Hepatocyte (in vitro differentiated cells): ENCODE measurements around the gene DAAM1. TPM values are rescaled to one million over a fixed set of nuclear protein-coding genes. Genes with fewer than 3 reads are reported as not detected.

Experiments
- DNase-seq: peaks from one replicate; pipeline ENCODE4 v3.0.0-alpha.2; 2016; ENCODE audit warnings: low spot score
- H2AFZ ChIP-seq: fragments of 200-600 bp; sonication (generic); 2 replicates; pipeline ENCODE4 v1.6.0; 2016; ENCODE audit warnings: antibody characterized with exemption, mild to moderate bottlenecking
- H3K27ac ChIP-seq: fragments of 200-600 bp; sonication (generic); 2 replicates; pipeline ENCODE4 v1.5.1; 2016; ENCODE audit warnings: mild to moderate bottlenecking
- H3K27me3 ChIP-seq: fragments of 200-600 bp; sonication (generic); 2 replicates; pipeline ENCODE4 v1.6.1; 2016
- H3K36me3 ChIP-seq: fragments of 200-600 bp; sonication (generic); replicated peaks from 2 replicates; pipeline ENCODE4 v1.5.1; 2016; ENCODE audit warnings: low read depth; ENCODE audit not compliant: insufficient read depth
- H3K4me1 ChIP-seq: fragments of 200-600 bp; sonication (generic); 2 replicates; pipeline ENCODE4 v1.5.1; 2016; ENCODE audit warnings: mild to moderate bottlenecking, moderate library complexity; ENCODE audit not compliant: insufficient read depth
- H3K4me2 ChIP-seq: fragments of 200-600 bp; sonication (generic); 2 replicates; pipeline ENCODE4 v1.6.0; 2016
- H3K4me3 ChIP-seq: fragments of 200-600 bp; sonication (generic); 2 replicates; pipeline ENCODE4 v1.5.1; 2016; ENCODE audit warnings: mild to moderate bottlenecking
- H3K79me2 ChIP-seq: fragments of 200-600 bp; sonication (generic); 2 replicates; pipeline ENCODE4 v1.6.0; 2017; ENCODE audit warnings: mild to moderate bottlenecking
- H3K9me2 ChIP-seq: fragments of 200-600 bp; sonication (generic); replicated peaks from 2 replicates; pipeline ENCODE4 v1.6.0; 2017; ENCODE audit warnings: mild to moderate bottlenecking; ENCODE audit not compliant: insufficient read depth
- H3K9me3 ChIP-seq: fragments of 200-600 bp; sonication (generic); 2 replicates; pipeline ENCODE4 v1.5.1; 2016; ENCODE audit warnings: low read depth, mild to moderate bottlenecking
- H4K20me1 ChIP-seq: fragments of 200-600 bp; sonication (generic); 2 replicates; pipeline ENCODE4 v1.6.0; 2016; ENCODE audit warnings: mild to moderate bottlenecking; ENCODE audit not compliant: insufficient read depth, poor library complexity, severe bottlenecking
- CTCF ChIP-seq: fragments of 200-600 bp; sonication (generic); IDR thresholded peaks from 2 replicates; pipeline ENCODE4 v1.5.1; 2016; ENCODE audit warnings: antibody characterized with exemption, mild to moderate bottlenecking; ENCODE audit not compliant: poor library complexity
- EZH2 ChIP-seq: fragments of 200-600 bp; sonication (generic); IDR thresholded peaks from 2 replicates; pipeline ENCODE4 v1.6.1; 2016; ENCODE audit warnings: antibody characterized with exemption, mild to moderate bottlenecking, borderline replicate concordance
- EZH2phosphoT487 ChIP-seq: fragments of 200-600 bp; sonication (generic); IDR thresholded peaks from one replicate; pipeline ENCODE4 v1.6.1; 2018; ENCODE audit warnings: antibody characterized with exemption, mild to moderate bottlenecking, low read depth, moderate library complexity; ENCODE audit not compliant: unreplicated experiment, severe bottlenecking
- WGBS: methylation state at CpG from one replicate; pipeline ENCODE4 v1.1.6; 2016; ENCODE audit warnings: low lambda C conversion rate; ENCODE audit errors: missing lambda C conversion rate; 5-methylcytosine and 5-hydroxymethylcytosine counted together
- polyA plus RNA-seq: library from polyadenylated mRNA; unstranded; fragments of >200 nt; fragmentation: Nextera tagmentation; extraction: Ambion mirVana; gene quantifications from 2 replicates; pipeline ENCODE4 v1.2.1, GENCODE V29; 2016
- total RNA-seq: library from RNA; depleted of rRNA; stranded (reverse); fragments of >200 nt; gene quantifications from 2 replicates; pipeline ENCODE4 v1.2.3, GENCODE V29; 2014

The DAAM1 gene
- total and polyA plus RNA-seq, 2 experiments from 2014 or later = 21.6 to 23.7 TPM

GRCh38 chr14:59331217-59331616, 142.8 kb downstream of the DAAM1 start:
- no peaks in the 10 kb centered on the region for H3K9me3 ChIP-seq
- no peaks in the 10 kb centered on the region for H3K9me2 ChIP-seq
- 68% methylated on average over 2 of the region's 3 CpGs for WGBS
- peaks cover 12% of the 10 kb centered on the region for H3K4me1 ChIP-seq
- H2AFZ ChIP-seq = no peak overlapping the region
- TF ChIP-seq EZH2phosphoT487 = no peak
- no peak for TF ChIP-seq CTCF
- TF ChIP-seq EZH2 = no peak
- H3K36me3 ChIP-seq = no peaks in the 10 kb centered on the region
- H3K27me3 ChIP-seq = no peaks in the 10 kb centered on the region
- no peak overlapping the region for H3K4me2 ChIP-seq
- no peak overlapping the region for H3K27ac ChIP-seq
- H3K4me3 ChIP-seq = no peak overlapping the region
- no peaks in the 10 kb centered on the region for H4K20me1 ChIP-seq
- no peaks in the 10 kb centered on the region for H3K79me2 ChIP-seq
- DNase-seq = no peak

GRCh38 chr14:59332727-59333126, 144.3 kb downstream of the DAAM1 start:
- Histone ChIP-seq H2AFZ (no peak overlapping the region), H4K20me1 (no peaks in the 10 kb centered on the region), H3K4me3 (no peak overlapping the region), H3K4me1 (peaks cover 12% of the 10 kb centered on the region), H3K27me3 (no peaks in the 10 kb centered on the region), H3K36me3 (no peaks in the 10 kb centered on the region), H3K4me2 (peak overlapping the region; percentile 13), H3K9me2 (no peaks in the 10 kb centered on the region), H3K27ac (peak overlapping the region; percentile 80), H3K9me3 (no peaks in the 10 kb centered on the region), H3K79me2 (no peaks in the 10 kb centered on the region)
- peak; percentile 62 for DNase-seq
- WGBS = 52% methylated on average over 2 of the region's 2 CpGs
- no peak for TF ChIP-seq EZH2
- no peak for TF ChIP-seq EZH2phosphoT487
- no peak for TF ChIP-seq CTCF

GRCh38 chr14:59333235-59333634, 144.8 kb downstream of the DAAM1 start:
- Histone ChIP-seq H2AFZ (no peak overlapping the region), H3K36me3 (no peaks in the 10 kb centered on the region), H3K4me2 (peak overlapping the region; percentile 13), H3K4me1 (peaks cover 12% of the 10 kb centered on the region), H3K4me3 (no peak overlapping the region), H4K20me1 (no peaks in the 10 kb centered on the region), H3K79me2 (no peaks in the 10 kb centered on the region), H3K27me3 (no peaks in the 10 kb centered on the region), H3K27ac (peak overlapping the region; percentile 80), H3K9me3 (no peaks in the 10 kb centered on the region), H3K9me2 (no peaks in the 10 kb centered on the region)
- DNase-seq = no peak
- no peak for TF ChIP-seq CTCF
- TF ChIP-seq EZH2 = no peak
- no peak for TF ChIP-seq EZH2phosphoT487
- WGBS = 76% methylated on average over 2 of the region's 2 CpGs

GRCh38 chr14:59333668-59334067, 145.2 kb downstream of the DAAM1 start:
- no peaks in the 10 kb centered on the region for H3K27me3 ChIP-seq
- H3K36me3 ChIP-seq = no peaks in the 10 kb centered on the region
- TF ChIP-seq CTCF = no peak
- no peak for TF ChIP-seq EZH2phosphoT487
- TF ChIP-seq EZH2 = no peak
- H3K4me2 ChIP-seq = peak overlapping the region; percentile 13
- H4K20me1 ChIP-seq = no peaks in the 10 kb centered on the region
- H3K27ac ChIP-seq = peak overlapping the region; percentile 80
- WGBS = 78% methylated on average over 1 of the region's 1 CpG
- H3K9me2 ChIP-seq = no peaks in the 10 kb centered on the region
- peaks cover 12% of the 10 kb centered on the region for H3K4me1 ChIP-seq
- no peaks in the 10 kb centered on the region for H3K9me3 ChIP-seq
- no peak overlapping the region for H2AFZ ChIP-seq
- H3K79me2 ChIP-seq = no peaks in the 10 kb centered on the region
- H3K4me3 ChIP-seq = no peak overlapping the region
- peak; percentile 71 for DNase-seq
